ENCODE measurements around the gene COL6A1. TPM values are rescaled to one million over a fixed set of nuclear protein-coding genes. Genes with fewer than 3 reads are reported as not detected.
"Not testable (repeated sequence)": the region's sequence is repeated elsewhere in the genome, so short reads cannot be mapped to it uniquely, and the experiment has no call there.

The COL6A1 gene
- total RNA-seq, 5 donors from 2014 or later (not counting 1 experiment from before 2014, with no cell fraction given), result 4.2 to 25.3 (median 14.6) TPM

DNA sequence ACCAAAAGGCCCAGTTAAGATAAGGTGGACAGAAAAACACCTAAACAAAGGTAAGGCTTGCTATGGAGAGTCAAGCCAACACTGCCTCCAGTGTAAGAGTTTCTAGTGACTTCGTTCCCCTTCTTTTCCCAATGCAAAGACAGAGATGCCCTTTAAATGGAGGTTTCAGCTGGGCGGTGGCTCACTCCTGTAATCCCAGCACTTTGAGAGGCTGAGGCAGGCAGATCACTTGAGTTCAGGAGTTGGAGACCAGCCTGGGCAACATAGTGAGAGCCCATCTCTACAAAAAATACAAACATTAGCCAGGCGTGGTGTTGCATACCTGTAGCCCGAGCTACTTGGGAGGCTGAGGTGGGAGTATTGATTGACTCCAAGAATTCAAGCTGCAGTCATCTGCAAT lies 24.0 kb upstream of the COL6A1 start:
- Histone ChIP-seq H3K4me1 (ENCODE audit: control insufficient read depth in 1 of 2, extremely low read depth in 1 of 2, insufficient read depth in 2 of 2, low read length in 2 of 2) (no peaks in the 10 kb centered on the region), H3K4me3 (ENCODE audit: control insufficient read depth in 1 of 2, extremely low read depth in 1 of 2, low read length in 1 of 2) (no peak overlapping the region), H3K27ac (ENCODE audit: low read length) (no peak overlapping the region), H3K9me3 (no peaks in the 10 kb centered on the region), H3K36me3 (ENCODE audit: control insufficient read depth in 2 of 2, extremely low read depth in 1 of 2, insufficient read depth in 1 of 2, low read length in 1 of 2) (no peaks in the 10 kb centered on the region), H3K27me3 (replicated peaks in 1 of 2; ENCODE audit: control insufficient read depth in 2 of 2, extremely low read depth in 1 of 2, insufficient read depth in 2 of 2, low read length in 1 of 2) (peaks cover 0 to 26% of the 10 kb centered on the region in 2 experiments)
- no peak for ATAC-seq (replicated peaks in 1 of 4)
- H3K4me1 Mint-ChIP-seq, result peaks cover 0 to 2% (median 0%) of the 10 kb centered on the region in 3 donors
- H3K27ac Mint-ChIP-seq, result no peak overlapping the region
- WGBS (ENCODE audit: insufficient coverage), result no CpG with 5 or more reads among the region's 4 CpGs
- H3K9me3 Mint-ChIP-seq, result peaks cover 0 to 14% (median 0%) of the 10 kb centered on the region in 3 donors
- H3K36me3 Mint-ChIP-seq, result no peaks in the 10 kb centered on the region
- no peak for DNase-seq
- H3K27me3 Mint-ChIP-seq, result peaks cover 29 to 35% of the 10 kb centered on the region in 2 donors
- ChIA-PET POLR2A (no interaction called here), CTCF (no interaction called here)
- no peak overlapping the region for H3K4me3 Mint-ChIP-seq

DNA sequence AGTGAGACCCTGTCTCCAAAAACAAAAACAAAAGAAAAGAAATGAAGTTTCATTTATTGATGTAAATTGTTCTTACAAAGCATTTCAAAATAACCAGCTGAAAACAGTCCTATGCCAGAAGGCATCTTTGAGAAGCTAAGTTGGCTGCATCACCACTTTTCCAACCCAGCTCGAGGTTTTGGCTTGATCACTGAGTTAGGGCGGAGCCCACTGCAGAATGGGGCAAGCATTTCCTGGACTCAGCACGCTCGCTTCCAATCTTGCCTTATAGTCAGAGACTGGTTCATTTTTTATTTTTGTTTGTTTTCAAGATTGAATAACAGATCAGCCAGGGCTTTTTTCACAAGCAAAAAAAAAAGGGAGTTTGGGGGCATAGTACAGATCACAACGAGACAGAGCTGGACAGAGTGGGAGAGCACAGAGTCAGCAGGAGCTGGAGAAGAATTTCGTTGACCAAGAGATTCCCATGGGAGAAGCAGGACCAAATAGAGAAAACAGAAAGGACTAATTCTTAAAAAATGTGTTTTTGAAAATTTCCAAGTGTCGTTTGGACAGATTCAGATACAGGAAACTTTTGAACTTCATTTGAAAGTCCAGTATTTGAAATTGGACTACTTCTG lies 23.5 kb upstream of the COL6A1 start:
- no peaks in the 10 kb centered on the region for H3K4me1 ChIP-seq (ENCODE audit: control insufficient read depth in 1 of 2, extremely low read depth in 1 of 2, insufficient read depth in 2 of 2, low read length in 2 of 2)
- ATAC-seq (replicated peaks in 1 of 4) (no peak), DNase-seq (no peak)
- Mint-ChIP-seq H3K27me3 (peaks cover 29% of the 10 kb centered on the region in 2 donors), H3K4me1 (peaks cover 0 to 2% (median 0%) of the 10 kb centered on the region in 3 donors), H3K4me3 (no peak overlapping the region), H3K9me3 (peaks cover 0 to 15% (median 0%) of the 10 kb centered on the region in 3 donors), H3K27ac (no peak overlapping the region), H3K36me3 (no peaks in the 10 kb centered on the region)
- CTCF ChIA-PET, result no interaction called here
- H3K4me3 ChIP-seq (ENCODE audit: control insufficient read depth in 1 of 2, extremely low read depth in 1 of 2, low read length in 1 of 2), result no peak overlapping the region
- 57% methylated on average over 5 of the region's 7 CpGs for WGBS (ENCODE audit: insufficient coverage)
- no peaks in the 10 kb centered on the region for H3K9me3 ChIP-seq
- H3K27me3 ChIP-seq (replicated peaks in 1 of 2; ENCODE audit: control insufficient read depth in 2 of 2, extremely low read depth in 1 of 2, insufficient read depth in 2 of 2, low read length in 1 of 2), result peaks cover 0 to 26% of the 10 kb centered on the region in 2 experiments
- no peaks in the 10 kb centered on the region for H3K36me3 ChIP-seq (ENCODE audit: control insufficient read depth in 2 of 2, extremely low read depth in 1 of 2, insufficient read depth in 1 of 2, low read length in 1 of 2)
- POLR2A ChIA-PET, result no interaction called here
- no peak overlapping the region for H3K27ac ChIP-seq (ENCODE audit: low read length)

- Histone ChIP-seq H3K36me3 (ENCODE audit: control insufficient read depth in 2 of 2, extremely low read depth in 1 of 2, insufficient read depth in 1 of 2, low read length in 1 of 2) (no peaks in the 10 kb centered on the region), H3K4me1 (ENCODE audit: control insufficient read depth in 1 of 2, extremely low read depth in 1 of 2, insufficient read depth in 2 of 2, low read length in 2 of 2) (no peaks in the 10 kb centered on the region), H3K27ac (ENCODE audit: low read length) (no peak overlapping the region), H3K4me3 (ENCODE audit: control insufficient read depth in 1 of 2, extremely low read depth in 1 of 2, low read length in 1 of 2) (no peak overlapping the region), H3K9me3 (no peaks in the 10 kb centered on the region), H3K27me3 (replicated peaks in 1 of 2; ENCODE audit: control insufficient read depth in 2 of 2, extremely low read depth in 1 of 2, insufficient read depth in 2 of 2, low read length in 1 of 2) (peaks cover 0 to 26% of the 10 kb centered on the region in 2 experiments)
- Mint-ChIP-seq H3K4me3 (no peak overlapping the region), H3K9me3 (peaks cover 5 to 23% (median 6%) of the 10 kb centered on the region in 3 donors), H3K4me1 (peaks cover 0 to 2% (median 0%) of the 10 kb centered on the region in 3 donors), H3K36me3 (no peaks in the 10 kb centered on the region), H3K27ac (no peak overlapping the region), H3K27me3 (peaks cover 29 to 34% of the 10 kb centered on the region in 2 donors)
- POLR2A ChIA-PET, result no interaction called here
- 81% methylated on average over 2 of the region's 5 CpGs for WGBS (ENCODE audit: insufficient coverage)
- ATAC-seq (replicated peaks in 1 of 4) (no peak), DNase-seq (no peak)
- CTCF ChIA-PET, result no interaction called here
Measured at GRCh38 chr21:45959182-45959581, 22.4 kb upstream of the COL6A1 start.

GRCh38 chr21:45959779-45960390 lies 21.7 kb upstream of the COL6A1 start:
- Mint-ChIP-seq H3K36me3 (no peaks in the 10 kb centered on the region), H3K27me3 (peaks cover 27 to 34% of the 10 kb centered on the region in 2 donors), H3K9me3 (peaks cover 7 to 27% (median 9%) of the 10 kb centered on the region in 3 donors), H3K27ac (no peak overlapping the region), H3K4me3 (no peak overlapping the region), H3K4me1 (peaks cover 0 to 2% (median 0%) of the 10 kb centered on the region in 3 donors)
- ATAC-seq (replicated peaks in 1 of 4) (no peak), DNase-seq (no peak)
- H3K9me3 ChIP-seq, result no peaks in the 10 kb centered on the region
- ChIA-PET POLR2A (no interaction called here), CTCF (no interaction called here)
- H3K36me3 ChIP-seq (ENCODE audit: control insufficient read depth in 2 of 2, extremely low read depth in 1 of 2, insufficient read depth in 1 of 2, low read length in 1 of 2), result no peaks in the 10 kb centered on the region
- no peak overlapping the region for H3K4me3 ChIP-seq (ENCODE audit: control insufficient read depth in 1 of 2, extremely low read depth in 1 of 2, low read length in 1 of 2)
- H3K4me1 ChIP-seq (ENCODE audit: control insufficient read depth in 1 of 2, extremely low read depth in 1 of 2, insufficient read depth in 2 of 2, low read length in 2 of 2), result no peaks in the 10 kb centered on the region
- 89% methylated on average over 10 of the region's 11 CpGs for WGBS (ENCODE audit: insufficient coverage)
- H3K27me3 ChIP-seq (replicated peaks in 1 of 2; ENCODE audit: control insufficient read depth in 2 of 2, extremely low read depth in 1 of 2, insufficient read depth in 2 of 2, low read length in 1 of 2), result peaks cover 0 to 30% of the 10 kb centered on the region in 2 experiments
- no peak overlapping the region for H3K27ac ChIP-seq (ENCODE audit: low read length)

DNA sequence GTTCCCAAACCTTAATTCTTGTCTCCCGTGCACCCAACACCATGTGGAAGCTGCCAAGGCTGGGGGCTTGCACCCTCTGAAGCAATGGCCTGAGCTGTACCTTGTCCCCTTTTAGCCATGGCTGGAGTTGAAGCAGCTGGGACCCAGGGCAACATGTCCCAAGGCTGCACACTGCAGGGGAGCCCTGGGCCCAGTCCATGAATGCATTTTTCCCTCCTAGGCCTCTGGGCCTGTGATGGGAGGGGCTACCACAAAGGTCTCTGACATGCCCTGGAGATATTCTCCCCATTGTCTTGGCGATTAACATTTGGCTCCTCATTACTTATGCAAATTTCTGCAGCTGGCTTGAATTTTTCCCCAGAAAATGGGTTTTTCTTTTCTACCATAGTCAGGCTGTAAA lies 20.2 kb upstream of the COL6A1 start:
- H3K4me1 Mint-ChIP-seq; CTCF ChIA-PET; H3K4me1 ChIP-seq (ENCODE audit: control insufficient read depth in 1 of 2, extremely low read depth in 1 of 2, insufficient read depth in 2 of 2, low read length in 2 of 2); H3K9me3 ChIP-seq; POLR2A ChIA-PET; H3K27ac ChIP-seq (ENCODE audit: low read length); H3K27ac Mint-ChIP-seq; H3K4me3 ChIP-seq (ENCODE audit: control insufficient read depth in 1 of 2, extremely low read depth in 1 of 2, low read length in 1 of 2); ATAC-seq (replicated peaks in 1 of 4); H3K4me3 Mint-ChIP-seq; DNase-seq; H3K36me3 ChIP-seq (ENCODE audit: control insufficient read depth in 2 of 2, extremely low read depth in 1 of 2, insufficient read depth in 1 of 2, low read length in 1 of 2); H3K36me3 Mint-ChIP-seq: not testable (repeated sequence)
- H3K9me3 Mint-ChIP-seq, result peaks cover 7 to 31% (median 9%) of the 10 kb centered on the region in 3 donors
- H3K27me3 ChIP-seq (replicated peaks in 1 of 2; ENCODE audit: control insufficient read depth in 2 of 2, extremely low read depth in 1 of 2, insufficient read depth in 2 of 2, low read length in 1 of 2), result peaks cover 0 to 34% of the 10 kb centered on the region in 2 experiments
- H3K27me3 Mint-ChIP-seq, result peaks cover 25 to 29% of the 10 kb centered on the region in 2 donors
- 77% methylated on average over 2 of the region's 2 CpGs for WGBS (ENCODE audit: insufficient coverage)

GRCh38 chr21:45962531-45963231 lies 18.9 kb upstream of the COL6A1 start:
- no peak overlapping the region for H3K27ac ChIP-seq (ENCODE audit: low read length)
- ChIA-PET POLR2A (interaction anchor here in 1 of 2 donors (0.7 kb wide), 1 partner anchor 414 kb away, joined by 3 read pairs; no protein-coding TSS in a partner anchor), CTCF (no interaction called here)
- peaks cover 0 to 32% of the 10 kb centered on the region in 2 experiments for H3K27me3 ChIP-seq (replicated peaks in 1 of 2; ENCODE audit: control insufficient read depth in 2 of 2, extremely low read depth in 1 of 2, insufficient read depth in 2 of 2, low read length in 1 of 2)
- Mint-ChIP-seq H3K9me3 (peaks cover 7 to 31% (median 9%) of the 10 kb centered on the region in 3 donors), H3K36me3 (no peaks in the 10 kb centered on the region), H3K27me3 (peaks cover 20 to 28% of the 10 kb centered on the region in 2 donors), H3K4me1 (peaks cover 0 to 2% (median 0%) of the 10 kb centered on the region in 3 donors), H3K27ac (no peak overlapping the region), H3K4me3 (no peak overlapping the region)
- WGBS (ENCODE audit: insufficient coverage), result 50% methylated on average over 2 of the region's 4 CpGs
- H3K4me1 ChIP-seq (ENCODE audit: control insufficient read depth in 1 of 2, extremely low read depth in 1 of 2, insufficient read depth in 2 of 2, low read length in 2 of 2), result no peaks in the 10 kb centered on the region
- H3K9me3 ChIP-seq, result no peaks in the 10 kb centered on the region
- no peaks in the 10 kb centered on the region for H3K36me3 ChIP-seq (ENCODE audit: control insufficient read depth in 2 of 2, extremely low read depth in 1 of 2, insufficient read depth in 1 of 2, low read length in 1 of 2)
- ATAC-seq (replicated peaks in 1 of 4) (no peak), DNase-seq (no peak)
- H3K4me3 ChIP-seq (ENCODE audit: control insufficient read depth in 1 of 2, extremely low read depth in 1 of 2, low read length in 1 of 2), result no peak overlapping the region

All from T-cell (primary cell).